ENCODE results near the gene FNTB.
A peak's percentile ranks its signal among the peaks of the same experiment; 100 is the strongest.
"Not testable (repeated sequence)": the region's sequence is repeated elsewhere in the genome, so short reads cannot be mapped to it uniquely, and the experiment has no call there.

The FNTB gene

DNA sequence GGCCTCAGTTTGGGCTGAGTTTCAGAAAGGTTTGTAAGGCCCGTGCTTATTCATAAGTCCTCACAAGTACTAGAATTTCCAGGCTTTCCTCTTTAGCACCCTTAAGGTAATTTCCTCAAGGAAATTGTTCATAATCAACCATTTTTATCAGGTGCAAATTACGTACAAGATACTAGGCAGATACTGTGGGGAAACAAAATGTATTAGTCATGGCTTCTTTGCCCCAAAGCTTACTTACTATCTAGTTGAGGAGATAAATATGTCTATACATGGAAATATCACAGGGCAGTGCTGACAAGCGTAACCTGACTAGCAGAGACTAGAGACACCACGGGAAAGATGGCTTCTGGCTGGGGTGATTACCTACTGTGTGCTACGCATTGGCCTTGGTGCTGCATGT, 93.1 kb downstream of the FNTB start:
- DNase-seq, result no peak

DNA sequence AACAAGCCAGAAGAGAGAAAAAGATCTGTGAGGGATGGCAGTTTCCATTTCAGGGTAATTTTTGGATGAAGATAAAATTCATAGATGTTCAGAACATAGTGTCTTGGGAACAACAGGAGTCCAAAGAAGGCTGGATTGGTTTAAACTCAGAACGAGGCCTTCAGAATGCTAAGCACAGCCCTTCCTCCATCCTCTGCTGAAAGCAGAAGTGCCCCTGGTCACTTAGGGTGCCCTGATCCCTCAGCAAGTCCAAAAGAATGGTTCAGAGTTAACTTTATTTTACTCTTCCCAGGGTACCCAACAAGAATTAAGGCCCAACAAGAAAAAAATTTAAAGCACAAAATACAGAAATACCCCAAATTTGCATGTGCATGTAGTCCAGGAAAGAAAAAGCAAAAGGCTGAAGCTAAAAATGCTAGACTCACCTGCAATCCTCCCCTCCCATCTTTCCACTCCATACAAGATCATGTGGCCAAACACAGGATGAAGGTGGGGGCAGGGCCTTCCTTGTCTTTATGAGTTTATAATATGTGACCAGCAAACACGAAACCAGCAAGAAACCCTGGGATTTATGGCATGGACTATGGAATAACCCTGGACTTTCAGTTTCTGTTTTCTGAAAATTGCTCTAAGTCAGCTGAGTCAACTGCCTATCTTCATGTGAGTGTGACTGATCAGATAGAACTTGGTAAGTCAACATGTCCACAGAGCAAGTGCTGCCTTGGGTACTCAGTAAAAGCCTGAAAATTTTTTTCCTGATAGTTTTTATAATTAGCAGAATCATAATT, 94.5 kb downstream of the FNTB start:
- peak in 1 of 58 donors; percentile 17 for DNase-seq

- no peak for DNase-seq
Measured at GRCh38 chr14:65082930-65083329, 96.2 kb downstream of the FNTB start.

- no peak for DNase-seq
Measured at GRCh38 chr14:65084554-65085505, 98.1 kb downstream of the FNTB start.

- DNase-seq, result not testable (repeated sequence)
Measured at GRCh38 chr14:65086686-65087085, 100.0 kb downstream of the FNTB start.

GRCh38 chr14:65087835-65088234, 101.1 kb downstream of the FNTB start:
- DNase-seq, result not testable (repeated sequence)

DNA sequence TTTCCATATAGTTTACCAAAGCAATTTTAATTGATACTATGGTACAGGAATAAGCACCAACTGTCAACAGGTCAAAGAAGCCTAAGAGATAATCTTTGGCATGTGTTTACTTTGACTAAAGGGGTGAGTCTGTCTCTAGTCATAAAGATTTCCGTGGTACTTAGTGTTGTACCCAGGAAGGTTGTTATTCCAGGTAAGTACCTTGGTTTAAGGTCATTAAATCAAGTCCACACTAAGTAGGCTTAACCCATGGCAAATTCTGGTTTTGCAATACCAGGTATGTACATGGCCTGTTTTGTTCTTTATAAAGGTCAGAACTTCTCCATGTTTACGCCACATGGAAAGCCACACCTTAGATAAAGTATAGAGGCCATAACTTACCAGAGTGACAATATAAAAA, 105.7 kb downstream of the FNTB start:
- DNase-seq, result no peak

DNA sequence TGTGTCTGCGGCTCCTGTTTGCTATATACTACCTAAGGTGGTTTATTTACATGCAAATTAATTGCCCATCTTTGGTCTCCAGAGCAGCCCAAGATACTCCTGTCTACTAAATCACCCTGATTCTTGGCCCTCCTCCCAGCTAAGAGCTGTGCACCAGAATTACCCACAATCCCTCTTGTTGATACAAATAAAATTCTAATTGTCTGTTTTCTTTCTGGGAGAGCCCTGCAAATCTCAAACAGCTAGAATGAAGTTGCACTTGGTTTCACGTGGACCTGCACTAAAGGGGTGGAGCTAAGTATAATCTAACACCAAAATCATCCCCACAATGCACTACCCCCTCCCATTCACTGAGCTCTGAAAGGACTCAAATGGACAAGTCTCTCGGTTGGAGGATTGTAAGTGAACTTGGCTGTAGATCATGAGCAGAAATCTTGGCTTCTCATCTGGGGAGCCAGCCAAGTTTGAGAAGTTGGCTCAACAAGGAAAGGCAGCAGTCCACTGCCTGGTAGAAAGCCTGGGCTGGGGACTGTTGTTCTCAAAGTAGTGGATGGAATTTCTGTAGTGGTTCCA, 109.0 kb downstream of the FNTB start:
- DNase-seq, result peak in 49 of 58 donors; percentile 11 to 86 (median 52)

DNA sequence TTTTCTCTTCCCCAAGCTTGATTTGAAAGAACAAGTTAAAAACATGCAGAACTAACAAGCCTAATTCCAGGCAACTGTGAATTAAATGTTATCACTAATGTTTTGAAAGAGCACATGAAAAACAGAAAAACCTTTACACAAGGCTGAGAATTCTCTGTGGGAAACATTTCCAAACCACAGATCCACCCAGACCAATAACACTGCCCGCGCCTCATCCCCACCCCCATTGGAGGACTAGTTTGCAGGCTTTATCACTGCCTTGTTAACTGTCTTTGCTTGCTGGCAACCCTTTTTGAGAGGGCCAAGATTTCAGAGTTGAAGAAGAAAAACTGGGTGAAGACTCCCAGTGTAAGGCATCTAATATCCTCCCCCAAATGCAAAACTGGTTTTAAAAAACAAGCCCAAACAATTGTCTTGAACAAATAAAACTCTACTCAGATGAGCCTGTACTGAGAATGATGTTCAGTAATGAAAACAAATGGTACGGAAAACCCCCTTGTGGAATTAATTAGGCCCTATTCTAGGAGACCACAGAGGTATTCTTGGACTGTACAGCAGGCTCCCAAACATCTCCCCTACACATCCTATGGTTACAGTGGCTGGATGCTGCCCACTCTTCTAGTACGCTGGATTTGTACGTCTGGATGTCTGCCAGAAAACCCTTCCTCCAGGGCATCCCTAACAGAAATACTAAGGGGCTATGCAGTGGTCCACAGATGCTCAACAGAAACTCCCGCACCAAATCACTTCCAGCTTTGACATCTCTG, 109.8 kb downstream of the FNTB start:
- DNase-seq, result no peak

GRCh38 chr14:65098586-65098985, 111.9 kb downstream of the FNTB start:
- no peak for DNase-seq

GRCh38 chr14:65100922-65101541, 114.3 kb downstream of the FNTB start:
- no peak for DNase-seq

- peak in 8 of 58 donors; percentile 2 to 47 (median 20) for DNase-seq
Measured at GRCh38 chr14:65101631-65102440, 115.1 kb downstream of the FNTB start.

DNA sequence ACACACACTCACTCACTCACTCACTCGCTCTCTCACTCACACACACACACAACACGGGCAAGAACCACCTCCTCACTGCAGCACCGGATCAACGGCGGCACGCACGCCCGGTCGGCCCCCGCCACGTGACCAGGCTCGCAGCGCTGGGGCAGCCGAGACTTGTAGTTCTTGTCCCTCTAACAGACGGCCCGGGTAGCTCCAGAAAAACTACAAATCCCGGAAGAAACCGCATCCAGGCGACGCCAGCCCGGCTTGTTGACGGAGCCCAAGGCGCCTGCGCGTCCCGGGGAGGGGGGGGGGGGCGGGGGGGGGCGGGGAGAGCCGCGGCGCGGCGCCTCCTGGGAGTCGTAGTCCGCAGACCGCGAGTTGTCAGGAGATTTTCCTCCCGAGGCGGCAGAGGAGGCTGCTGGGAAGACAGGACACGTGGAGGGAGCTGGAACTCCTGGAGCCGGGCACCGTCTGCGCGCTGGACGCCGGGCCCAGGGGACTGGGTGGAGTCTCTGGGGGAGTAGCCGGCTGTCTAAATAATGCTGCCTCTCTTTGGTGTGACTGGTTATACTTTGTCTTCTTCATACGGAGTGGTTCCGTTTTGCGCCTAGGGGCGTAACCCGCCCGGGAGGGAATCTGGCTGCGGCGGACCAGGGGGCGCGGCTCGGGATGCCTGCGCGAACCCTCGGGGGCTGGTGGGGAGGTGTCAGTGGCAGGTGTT, 115.9 kb downstream of the FNTB start, which contains the start of gene MAX:
TSS of gene MAX (minus strand) at position 77 of the 709 bp plus-strand sequence. CDS start 178 bp downstream, outside the sequence.
- DNase-seq, result peak; percentile 83 to 100 (median 99)

DNA sequence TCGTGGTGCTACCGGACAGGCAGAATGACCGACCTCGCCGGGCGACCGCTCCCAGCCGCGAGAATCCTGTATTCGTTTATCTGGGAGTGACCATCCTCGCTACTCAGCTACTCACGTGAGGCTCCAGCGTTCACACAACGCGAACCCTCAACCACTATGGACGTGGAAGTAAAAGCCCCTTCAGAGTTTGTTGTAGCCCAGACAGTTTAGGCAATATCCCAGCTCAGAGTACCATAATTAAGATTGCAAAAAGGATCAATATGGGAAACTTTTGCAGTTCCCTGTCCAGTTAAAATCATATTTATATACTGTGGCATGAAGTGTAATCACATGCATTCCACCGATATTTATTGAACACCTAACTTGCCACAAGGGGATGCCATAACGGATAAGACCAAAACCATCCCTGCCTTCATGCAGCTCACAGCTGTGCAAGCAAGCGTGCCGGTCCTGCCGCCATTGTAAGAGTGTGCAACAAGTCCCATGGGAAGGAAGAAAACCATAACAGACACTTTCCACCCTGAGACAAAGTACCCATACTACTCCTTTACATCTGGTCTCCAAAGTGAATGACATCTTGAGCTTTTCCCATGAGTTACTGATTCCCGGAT, 116.6 kb downstream of the FNTB start:
- peak in 2 of 58 donors; percentile 2 to 42 for DNase-seq

DNA sequence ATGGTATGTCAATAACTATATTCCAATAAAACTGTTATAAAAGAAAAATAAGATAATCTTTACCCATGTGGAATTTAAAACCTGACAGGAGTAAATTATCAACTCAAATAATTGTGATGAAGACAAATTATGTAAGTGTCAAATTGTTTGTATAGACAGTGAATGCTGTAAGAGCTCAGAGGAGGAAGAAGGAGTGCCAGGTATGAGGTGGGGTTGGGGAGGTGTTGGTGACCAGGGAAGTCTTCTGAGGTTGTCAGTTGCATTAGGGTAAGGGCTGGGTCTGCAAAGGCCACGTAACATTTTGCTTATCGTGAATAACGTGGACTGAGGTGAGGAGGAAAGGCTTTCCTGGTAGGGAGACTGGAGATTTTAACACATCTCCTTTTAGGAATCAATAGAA, 118.1 kb downstream of the FNTB start:
- DNase-seq, result no peak

DNA sequence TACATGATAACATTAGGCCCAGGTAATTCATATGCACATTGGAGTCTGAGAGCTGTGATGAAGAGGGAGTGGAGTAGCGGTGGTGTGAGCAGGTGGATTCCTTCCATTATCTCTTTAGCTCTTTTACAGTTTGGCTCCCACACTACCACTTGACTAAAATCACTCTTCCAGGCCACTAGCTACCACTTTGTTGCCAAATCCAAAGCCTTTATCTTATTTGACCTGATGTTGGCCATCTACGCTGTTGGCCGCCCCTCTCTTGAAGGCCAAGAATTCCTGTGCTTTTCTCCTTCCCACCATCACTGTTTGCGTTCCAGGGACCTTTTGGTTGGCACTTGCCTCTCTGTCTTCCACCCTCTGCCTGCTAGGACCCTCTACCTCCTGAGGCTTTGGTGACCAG, 119.6 kb downstream of the FNTB start:
- DNase-seq, result no peak

DNA sequence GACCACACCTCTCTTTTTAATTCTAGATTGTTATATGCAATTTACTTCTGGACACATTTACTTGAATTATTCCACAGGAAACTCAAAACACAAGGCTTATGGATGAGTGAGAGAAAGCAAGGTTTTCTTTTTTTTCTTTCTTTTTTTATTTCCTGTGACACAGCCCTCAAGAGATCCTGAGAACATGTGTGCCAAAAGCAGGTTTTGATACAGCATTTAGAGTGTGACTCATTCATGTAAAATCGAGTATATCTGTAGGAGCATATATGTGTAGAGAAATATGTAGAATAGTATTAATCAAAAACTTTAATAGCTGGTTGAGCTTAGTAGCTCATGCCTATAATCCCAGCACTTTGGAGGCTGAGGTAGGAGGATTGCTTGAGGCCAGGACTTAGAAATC, 120.0 kb downstream of the FNTB start:
- DNase-seq, result no peak

DNA sequence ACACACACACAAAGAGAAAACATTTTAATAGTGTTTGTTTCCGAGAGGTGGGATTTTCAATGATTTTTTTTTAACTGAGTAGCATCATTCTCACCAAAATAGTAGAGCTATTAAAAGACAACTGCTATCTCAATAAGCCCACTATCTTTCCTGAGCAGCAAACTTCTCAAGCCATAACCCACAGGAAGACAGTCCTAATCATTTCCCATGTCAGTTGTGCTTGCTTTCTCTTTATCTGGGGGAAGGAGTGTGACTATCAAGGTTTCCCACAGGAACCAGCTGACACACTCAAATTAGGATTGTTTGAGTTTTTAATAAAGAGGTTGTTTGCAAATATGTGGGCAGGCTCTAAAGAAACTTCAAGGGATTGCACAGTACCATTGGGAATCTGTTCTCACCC, 120.5 kb downstream of the FNTB start:
- no peak for DNase-seq

Data from anterior cingulate cortex (tissue), 58 donors.